GM12878 (cell line): ENCODE data around the gene IFT81. TPM values are rescaled to one million over a fixed set of nuclear protein-coding genes. Genes with fewer than 3 reads are reported as not detected.

ENCODE experiments used
- ATAC-seq: fragments of 200-7000 bp; cut with Tn5 transposase; 3 replicates; pipeline ENCODE4 v1.9.1; 2020; ENCODE audit warnings: mild to moderate bottlenecking, moderate library complexity
- BruUV-seq: library from RNA; stranded (reverse); fragments of 400-500 nt; replicated peaks from 2 replicates; lab custom pipeline; 2021; lab: Mats Ljungman, UMichigan
- CTCF ChIA-PET: fragments of 300-600 bp; sonication (Branson Sonifier 250); formaldehyde crosslinking; extraction: SDS; loops from one replicate; lab custom pipeline; 2021; ENCODE audit warnings: inconsistent platforms; lab: Yijun Ruan, JAX
- POLR2A ChIA-PET: fragments of 350-600 bp; formaldehyde crosslinking; extraction: SDS; loops from one replicate; lab custom pipeline; 2021; ENCODE audit warnings: inconsistent platforms; lab: Charles Lee
- RAD21 ChIA-PET: fragments of 300-600 bp; sonication (Branson Sonifier 250); formaldehyde crosslinking; loops from one replicate; lab custom pipeline; 2023; ENCODE audit warnings: antibody characterized with exemption; ENCODE audit not compliant: unreplicated experiment; lab: Charles Lee
- SMC1A ChIA-PET: fragments of 300-600 bp; sonication (Branson Sonifier 250); formaldehyde crosslinking; loops from one replicate; lab custom pipeline; 2023; ENCODE audit not compliant: unreplicated experiment, uncharacterized antibody; lab: Charles Lee
- DNase-seq: peaks from one replicate; pipeline ENCODE4 v3.0.0-alpha.2; 2011; ENCODE audit warnings: low read depth, low spot score
- FAIRE-seq: peaks from 3 replicates; lab custom pipeline; 2011; peaks lifted over from hg19 to GRCh38; lab: Jason Lieb, UNC
- H2AFZ ChIP-seq: 2 replicates; pipeline ENCODE4 v1.6.0; 2011; ENCODE audit warnings: low read depth, low read length, control low read depth; ENCODE audit not compliant: control insufficient read depth
- H3K27ac ChIP-seq: 2 replicates; pipeline ENCODE4 v1.5.1; 2011; ENCODE audit warnings: control low read depth; ENCODE audit not compliant: control insufficient read depth, insufficient read depth
- H3K27me3 ChIP-seq, 2 experiments: replicated peaks in 1 of 2; 2 replicates each; pipeline versions ENCODE4 v1.6.0 to v1.6.1; 2011; ENCODE audit warnings: low read length in 1 of 2; ENCODE audit not compliant: control insufficient read depth in 2 of 2, insufficient read depth in 2 of 2
- H3K36me3 ChIP-seq, 2 experiments: 2 replicates each; pipeline ENCODE4 v1.5.1; 2011; ENCODE audit warnings: low read length in 1 of 2; ENCODE audit not compliant: control insufficient read depth in 2 of 2, insufficient read depth in 2 of 2
- H3K4me1 ChIP-seq: 2 replicates; pipeline ENCODE4 v1.6.1; 2011; ENCODE audit warnings: mild to moderate bottlenecking, low read length, moderate library complexity, mixed read lengths; ENCODE audit not compliant: control insufficient read depth, insufficient read depth
- H3K4me2 ChIP-seq: 2 replicates; pipeline ENCODE4 v1.6.0; 2011; ENCODE audit warnings: control low read depth; ENCODE audit not compliant: control insufficient read depth, insufficient read depth
- H3K4me3 ChIP-seq: fragments of 200-600 bp; sonication (generic); 2 replicates; pipeline ENCODE4 v1.5.1; 2016
- H3K79me2 ChIP-seq: 2 replicates; pipeline ENCODE4 v1.6.0; 2011; ENCODE audit warnings: low read length; ENCODE audit not compliant: control insufficient read depth, insufficient read depth
- H3K9ac ChIP-seq: 2 replicates; pipeline ENCODE4 v1.8.0; 2011; ENCODE audit warnings: low read length, control low read depth, mixed read lengths; ENCODE audit not compliant: control insufficient read depth, insufficient read depth
- H3K9me3 ChIP-seq: replicated peaks from 3 replicates; pipeline ENCODE4 v1.5.1; 2011; ENCODE audit warnings: mild to moderate bottlenecking, low read length; ENCODE audit not compliant: control insufficient read depth, insufficient read depth
- H4K20me1 ChIP-seq: 2 replicates; pipeline ENCODE4 v1.6.0; 2011; ENCODE audit not compliant: control insufficient read depth, insufficient read depth
- BCL11A ChIP-seq: IDR thresholded peaks from 2 replicates; pipeline ENCODE4 v1.6.1; 2011; ENCODE audit warnings: low read depth, low read length
- BCL3 ChIP-seq: IDR thresholded peaks from 2 replicates; pipeline ENCODE4 v1.6.1; 2011; ENCODE audit warnings: borderline replicate concordance, low read depth, mild to moderate bottlenecking, moderate library complexity, low read length; ENCODE audit not compliant: insufficient read depth, poor library complexity, severe bottlenecking
- CBFB ChIP-seq: IDR thresholded peaks from 2 replicates; pipeline ENCODE4 v1.6.1; 2016; ENCODE audit warnings: antibody characterized with exemption, low read depth
- FOS ChIP-seq: IDR thresholded peaks from 3 replicates; pipeline ENCODE4 v1.6.1; 2011; ENCODE audit warnings: borderline replicate concordance; ENCODE audit not compliant: insufficient read length; ENCODE audit errors: extremely low read depth
- GABPA ChIP-seq: IDR thresholded peaks from 2 replicates; pipeline ENCODE4 v1.6.1; 2014; ENCODE audit warnings: antibody characterized with exemption, low read depth, mild to moderate bottlenecking, inconsistent platforms
- HCFC1 ChIP-seq: fragments of 150-350 bp; IDR thresholded peaks from 2 replicates; pipeline ENCODE4 v1.6.1; 2014; ENCODE audit warnings: low read length
- HDGF ChIP-seq: fragments of 450-650 bp; IDR thresholded peaks from 2 replicates; pipeline ENCODE4 v1.6.1; 2016; ENCODE audit warnings: antibody characterized with exemption
- HSF1 ChIP-seq: fragments of 150-350 bp; IDR thresholded peaks from 2 replicates; pipeline ENCODE4 v1.6.1; 2014; ENCODE audit warnings: mild to moderate bottlenecking, low read depth, low read length
- IRF5 ChIP-seq: fragments of 450-650 bp; IDR thresholded peaks from 2 replicates; pipeline ENCODE4 v1.6.1; 2017; ENCODE audit warnings: borderline replicate concordance
- MYB ChIP-seq: fragments of 150-350 bp; IDR thresholded peaks from 2 replicates; pipeline ENCODE4 v1.6.1; 2014; ENCODE audit warnings: mild to moderate bottlenecking, low read depth, low read length, borderline replicate concordance
- NR2F1 ChIP-seq: fragments of 450-650 bp; conservative IDR thresholded peaks from 2 replicates; pipeline ENCODE4 v1.6.1; 2017; ENCODE audit warnings: mild to moderate bottlenecking
- POLR2AphosphoS2 ChIP-seq: IDR thresholded peaks from 2 replicates; pipeline ENCODE4 v1.6.1; 2011; ENCODE audit warnings: low read depth, mild to moderate bottlenecking, low read length, improper control_type of control experiment, moderate library complexity
- RELB ChIP-seq: fragments of 450-650 bp; IDR thresholded peaks from 2 replicates; pipeline ENCODE4 v1.6.1; 2017; ENCODE audit warnings: low read depth, mild to moderate bottlenecking, moderate library complexity
- SIN3A ChIP-seq: IDR thresholded peaks from 2 replicates; pipeline ENCODE4 v1.6.1; 2012; ENCODE audit warnings: low read depth, low read length, improper control_type of control experiment
- WGBS: methylation state at CpG from one replicate; pipeline ENCODE4 v1.1.6; 2016; ENCODE audit warnings: low lambda C conversion rate; ENCODE audit not compliant: insufficient replicate concordance, insufficient coverage; ENCODE audit errors: missing lambda C conversion rate; 5-methylcytosine and 5-hydroxymethylcytosine counted together
- in situ Hi-C: fragments of 300-500 bp; cut with MboI; formaldehyde crosslinking; loops from 9 replicates; pipeline ENCODE4 v1.14.3; 2018; ENCODE audit warnings: mixed read lengths
- intact Hi-C: fragments of 100-400 bp; cut with micrococcal nuclease; formaldehyde crosslinking; loops from one replicate; pipeline ENCODE4 v1.14.2; 2022; ENCODE audit not compliant: unreplicated experiment
- polyA plus RNA-seq, 11 experiments: library from polyadenylated mRNA; depleted of rRNA in 4 of 11; unstranded in 6 of 11; stranded (reverse) in 5 of 11; fragments of >200 nt; fragmentation: Nextera tagmentation in 4 of 11; fragmentation: Illumina TruSeq in 1 of 11; extraction: Ambion mirVana in 4 of 11; extraction: Trizol in 1 of 11; gene quantifications; 1 replicate in 1 of 11; 2 replicates in 10 of 11; pipeline versions ENCODE4 v1.2.1 to v1.2.3, GENCODE V29; 2011 to 2016; ENCODE audit warnings: inconsistent platforms in 2 of 11, missing spikeins in 2 of 11, low read depth in 1 of 11
- total RNA-seq, 4 experiments: library from RNA; depleted of rRNA in 3 of 4; stranded (reverse); fragments of >200 nt in 3 of 4; fragmentation: Illumina TruSeq in 1 of 4; extraction: Trizol in 1 of 4; gene quantifications; 2 replicates each; pipeline versions ENCODE4 v1.2.1 to v1.2.3, GENCODE V29; 2013 to 2021

Gene IFT81
- total and polyA plus RNA-seq, 10 of the 15 experiments (the other 5 are each of a cell fraction or from before 2014, with no cell fraction given), result 4.1 to 9.9 (median 5.6) TPM

- POLR2A ChIA-PET, result interaction anchor here (1.5 kb wide), 1 partner anchor 9 kb away, joined by 4 read pairs; no protein-coding TSS in a partner anchor
Measured at GRCh38 chr12:110156766-110157165, 32.6 kb downstream of the IFT81 start.

More at GRCh38 chr12:110156766-110157165, 32.6 kb downstream of the IFT81 start:
- BruUV-seq, result no TSS peak
- in situ Hi-C loops, result no loop called here
- SMC1A ChIA-PET, result interaction anchor here (1.3 to 3.4 kb wide), 2 partner anchors 8 to 60 kb away, joined by 3 to 22 read pairs; no protein-coding TSS in a partner anchor
- Histone ChIP-seq H3K4me3 (no peak overlapping the region), H3K4me2 (no peak overlapping the region), H2AFZ (no peak overlapping the region), H3K27me3 (no peaks in the 10 kb centered on the region), H3K9me3 (peaks cover 6% of the 10 kb centered on the region), H4K20me1 (no peaks in the 10 kb centered on the region), H3K27ac (no peak overlapping the region), H3K4me1 (no peaks in the 10 kb centered on the region), H3K79me2 (no peaks in the 10 kb centered on the region), H3K9ac (no peak overlapping the region), H3K36me3 (no peaks in the 10 kb centered on the region)
- TF ChIP-seq SIN3A, result no peak
- no peak for TF ChIP-seq MYB
- TF ChIP-seq IRF5, result no peak
- TF ChIP-seq FOS, result no peak
- no peak for TF ChIP-seq BCL11A
- no peak for TF ChIP-seq CBFB
- TF ChIP-seq NR2F1, result no peak
- no peak for TF ChIP-seq HDGF
- TF ChIP-seq HCFC1, result no peak
- TF ChIP-seq GABPA, result no peak
- TF ChIP-seq POLR2AphosphoS2, result no peak
- no peak for TF ChIP-seq HSF1
- TF ChIP-seq BCL3, result no peak
- no peak for TF ChIP-seq RELB
- RAD21 ChIA-PET, result no interaction called here
- intact Hi-C loops, result no loop called here
- no peak for ATAC-seq
- no peak for FAIRE-seq
- WGBS, result 96% methylated on average over 2 of the region's 2 CpGs
- CTCF ChIA-PET, result no interaction called here
- DNase-seq, result no peak
